Measurements from ENCODE around the gene CAVIN2.

CAVIN2 gene

GRCh38 chr2:191846515-191847476 lies at the start of gene CAVIN2:
CAVIN2 (minus strand) TSS chr2:191847088; CDS start chr2:191846925, 163 bp downstream.
- peak; percentile 81 for DNase-seq

- no peak for DNase-seq
Observed at GRCh38 chr2:191895743-191896142, 48.9 kb upstream of the CAVIN2 start.

GRCh38 chr2:191895195-191895594 lies 48.3 kb upstream of the CAVIN2 start:
- no peak for DNase-seq

GRCh38 chr2:191894681-191895147 lies 47.8 kb upstream of the CAVIN2 start:
- DNase-seq = no peak

- peak; percentile 55 for DNase-seq
Observed at GRCh38 chr2:191892391-191892790, 45.5 kb upstream of the CAVIN2 start.

- DNase-seq = no peak
Observed at GRCh38 chr2:191891656-191892055, 44.8 kb upstream of the CAVIN2 start.

- peak; percentile 47 for DNase-seq
Observed at GRCh38 chr2:191889931-191890330, 43.0 kb upstream of the CAVIN2 start.

GRCh38 chr2:191888400-191889166 lies 41.7 kb upstream of the CAVIN2 start:
- DNase-seq = no peak

- DNase-seq = no peak
Observed at GRCh38 chr2:191885650-191886049, 38.8 kb upstream of the CAVIN2 start.

- no peak for DNase-seq
Observed at GRCh38 chr2:191885098-191885497, 38.2 kb upstream of the CAVIN2 start.

GRCh38 chr2:191881982-191882816 lies 35.3 kb upstream of the CAVIN2 start:
- DNase-seq = no peak

GRCh38 chr2:191878548-191879279 lies 31.8 kb upstream of the CAVIN2 start:
- no peak for DNase-seq

- no peak for DNase-seq
Observed at GRCh38 chr2:191877875-191878274, 31.0 kb upstream of the CAVIN2 start.

GRCh38 chr2:191875859-191876258 lies 29.0 kb upstream of the CAVIN2 start:
- DNase-seq = no peak

GRCh38 chr2:191870744-191871143 lies 23.9 kb upstream of the CAVIN2 start:
- peak; percentile 20 for DNase-seq

- no peak for DNase-seq
Observed at GRCh38 chr2:191869781-191870180, 22.9 kb upstream of the CAVIN2 start.

- DNase-seq = peak; percentile 70
Observed at GRCh38 chr2:191869178-191869577, 22.3 kb upstream of the CAVIN2 start.

GRCh38 chr2:191867507-191867847 lies 20.6 kb upstream of the CAVIN2 start:
- DNase-seq = no peak

GRCh38 chr2:191866675-191867506 lies 20.0 kb upstream of the CAVIN2 start:
- DNase-seq = no peak

GRCh38 chr2:191866195-191866594 lies 19.3 kb upstream of the CAVIN2 start:
- DNase-seq = no peak

Data from OCI-M1 (cell line).